Common myeloid progenitor, CD34-positive (primary cell): ENCODE results near the gene JAKMIP1.

ENCODE experiments used
- CTCF ChIA-PET: fragments of 350-600 bp; sonication (Branson Sonifier 250); formaldehyde crosslinking; loops from one replicate; lab custom pipeline; 2021; ENCODE audit warnings: antibody characterized with exemption; lab: Charles Lee
- POLR2A ChIA-PET: fragments of 350-600 bp; sonication (Branson Sonifier 250); formaldehyde crosslinking; loops from one replicate; lab custom pipeline; 2021; ENCODE audit warnings: antibody characterized with exemption; lab: Charles Lee
- DNase-seq, 3 donors: peaks; one replicate each; pipeline versions ENCODE4 v3.0.0 to v3.0.0-alpha.2; 2013
- H3K27ac ChIP-seq, 2 experiments: 1 replicate in 1 of 2; 2 replicates in 1 of 2; pipeline ENCODE4 v1.7.0; 2013; ENCODE audit warnings: inconsistent platforms in 2 of 2, low read length in 2 of 2, mild to moderate bottlenecking in 2 of 2, low read depth in 1 of 2, moderate library complexity in 1 of 2; ENCODE audit not compliant: severe bottlenecking in 2 of 2, insufficient read depth in 1 of 2, poor library complexity in 1 of 2
- H3K27me3 ChIP-seq, 5 experiments: replicated peaks in 2 of 5; 1 replicate in 3 of 5; 2 replicates in 2 of 5; pipeline versions ENCODE4 v1.6.1 to v1.7.0; 2013; ENCODE audit warnings: low read length in 4 of 5, mild to moderate bottlenecking in 2 of 5, moderate library complexity in 2 of 5, inconsistent platforms in 1 of 5; ENCODE audit not compliant: insufficient read depth in 5 of 5, control insufficient read depth in 4 of 5
- H3K36me3 ChIP-seq, 4 experiments: 1 replicate in 2 of 4; 2 replicates in 2 of 4; pipeline versions ENCODE4 v1.6.1 to v1.7.0; 2013; ENCODE audit warnings: low read length in 3 of 4, control low read depth in 1 of 4, mild to moderate bottlenecking in 1 of 4; ENCODE audit not compliant: control insufficient read depth in 4 of 4, insufficient read depth in 4 of 4
- H3K4me1 ChIP-seq, 4 experiments: 1 replicate in 3 of 4; 2 replicates in 1 of 4; pipeline versions ENCODE4 v1.6.1 to v1.7.1; 2013; ENCODE audit warnings: low read length in 3 of 4, mild to moderate bottlenecking in 3 of 4, control low read depth in 1 of 4, inconsistent platforms in 1 of 4, moderate library complexity in 1 of 4; ENCODE audit not compliant: control insufficient read depth in 4 of 4, insufficient read depth in 4 of 4; ENCODE audit errors: control extremely low read depth in 1 of 4
- H3K4me3 ChIP-seq, 7 experiments: 1 replicate in 4 of 7; 2 replicates in 3 of 7; pipeline versions ENCODE4 v1.5.1 to v1.7.0; 2013; ENCODE audit warnings: mild to moderate bottlenecking in 7 of 7, low read length in 6 of 7, moderate library complexity in 6 of 7, inconsistent platforms in 2 of 7, low read depth in 2 of 7, control low read depth in 1 of 7; ENCODE audit not compliant: insufficient read depth in 4 of 7, control insufficient read depth in 1 of 7; ENCODE audit errors: extremely low read depth in 1 of 7
- H3K9me3 ChIP-seq, 5 experiments: 1 replicate in 4 of 5; 2 replicates in 1 of 5; pipeline versions ENCODE4 v1.6.1 to v1.7.1; 2013; ENCODE audit warnings: low read length in 4 of 5, mild to moderate bottlenecking in 2 of 5, inconsistent platforms in 1 of 5, low read depth in 1 of 5, moderate library complexity in 1 of 5; ENCODE audit not compliant: control insufficient read depth in 4 of 5, insufficient read depth in 2 of 5; ENCODE audit errors: control extremely low read depth in 1 of 5
- WGBS: methylation state at CpG from one replicate; pipeline ENCODE4 v1.1.5; 2013; ENCODE audit not compliant: insufficient coverage; 5-methylcytosine and 5-hydroxymethylcytosine counted together

Gene JAKMIP1

GRCh38 chr4:6019316-6020263, 180.8 kb downstream of the JAKMIP1 start:
- Histone ChIP-seq H3K9me3 (no peaks in the 10 kb centered on the region), H3K4me3 (no peak overlapping the region), H3K36me3 (no peaks in the 10 kb centered on the region), H3K27ac (no peak overlapping the region), H3K27me3 (peaks cover 0 to 3% (median 0%) of the 10 kb centered on the region in 5 experiments), H3K4me1 (no peaks in the 10 kb centered on the region)
- 37% methylated on average over 17 of the region's 22 CpGs for WGBS
- POLR2A ChIA-PET = no interaction called here
- peak; percentile 48 to 66 (median 60) for DNase-seq
- CTCF ChIA-PET = interaction anchor here (0.9 to 3.2 kb wide), 9 partner anchors 8 to 49 kb away, joined by 3 to 37 read pairs (median 9); no protein-coding TSS in a partner anchor

DNA sequence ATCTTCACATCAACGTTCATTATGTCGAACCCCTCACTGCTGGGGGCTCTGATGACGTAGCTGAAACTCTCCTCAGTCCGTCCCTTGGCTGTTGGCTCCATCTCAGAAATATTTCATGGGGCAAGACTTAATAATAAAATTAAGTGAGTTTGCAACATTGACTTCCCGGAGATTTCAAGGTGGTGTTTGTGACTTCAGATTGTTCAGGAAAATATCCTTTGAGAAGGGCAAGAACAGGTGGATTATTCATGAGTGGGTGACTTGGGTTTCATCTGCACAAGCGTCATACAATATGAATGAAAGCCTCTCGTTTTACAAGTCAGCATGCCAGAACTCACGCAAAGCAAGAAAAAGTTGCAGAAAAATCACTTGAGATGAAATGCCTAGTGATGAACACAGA, 182.0 kb downstream of the JAKMIP1 start, which contains the start of gene C4orf50:
Gene C4orf50, minus strand, starts transcription at position 101 of the 400 bp plus-strand sequence.
- DNase-seq = no peak
- WGBS = 93% methylated on average over 6 of the region's 8 CpGs
- Histone ChIP-seq H3K4me3 (no peak within 1 kb of the TSS), H3K9me3 (no peaks in the 10 kb centered on the region), H3K4me1 (no peaks in the 10 kb centered on the region), H3K27ac (no peak within 1 kb of the TSS), H3K36me3 (no peaks in the 10 kb centered on the region), H3K27me3 (peaks cover 0 to 3% (median 0%) of the 10 kb centered on the region in 5 experiments)
- CTCF ChIA-PET = interaction anchor here (1.0 to 3.2 kb wide), 5 partner anchors 13 to 198 kb away, joined by 3 to 37 read pairs (median 3); no protein-coding TSS in a partner anchor
- POLR2A ChIA-PET = no interaction called here

DNA sequence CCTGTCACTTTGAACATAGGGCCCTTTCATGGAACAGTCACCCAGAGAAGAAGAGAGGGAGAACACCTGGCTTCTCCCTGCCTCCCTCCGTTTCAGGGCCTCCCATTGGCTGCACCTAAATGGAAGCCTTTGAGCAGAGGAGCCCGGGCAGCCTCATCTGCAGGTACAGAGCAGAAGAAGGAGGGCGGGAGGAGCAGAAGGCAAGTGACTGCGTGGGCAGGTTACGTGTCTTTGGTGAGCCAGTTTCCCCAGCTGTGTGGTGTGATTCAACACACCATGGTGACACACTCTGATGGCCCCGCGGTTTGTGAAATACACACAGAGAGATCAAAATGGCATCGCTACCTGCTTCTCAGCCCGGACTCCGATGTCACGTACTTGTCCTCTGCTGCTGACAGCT, 182.5 kb downstream of the JAKMIP1 start:
- POLR2A ChIA-PET = no interaction called here
- no peak overlapping the region for H3K4me3 ChIP-seq
- CTCF ChIA-PET = interaction anchor here (1.0 to 3.2 kb wide), 4 partner anchors 13 to 197 kb away, joined by 3 to 37 read pairs (median 4); no protein-coding TSS in a partner anchor
- no peak for DNase-seq
- H3K4me1 ChIP-seq = peaks cover 0 to 3% (median under 1%) of the 10 kb centered on the region in 4 experiments
- no peaks in the 10 kb centered on the region for H3K36me3 ChIP-seq
- peaks cover 0 to 3% (median 0%) of the 10 kb centered on the region in 5 experiments for H3K27me3 ChIP-seq
- no peaks in the 10 kb centered on the region for H3K9me3 ChIP-seq
- H3K27ac ChIP-seq = no peak overlapping the region
- 89% methylated on average over 11 of the region's 11 CpGs for WGBS

DNA sequence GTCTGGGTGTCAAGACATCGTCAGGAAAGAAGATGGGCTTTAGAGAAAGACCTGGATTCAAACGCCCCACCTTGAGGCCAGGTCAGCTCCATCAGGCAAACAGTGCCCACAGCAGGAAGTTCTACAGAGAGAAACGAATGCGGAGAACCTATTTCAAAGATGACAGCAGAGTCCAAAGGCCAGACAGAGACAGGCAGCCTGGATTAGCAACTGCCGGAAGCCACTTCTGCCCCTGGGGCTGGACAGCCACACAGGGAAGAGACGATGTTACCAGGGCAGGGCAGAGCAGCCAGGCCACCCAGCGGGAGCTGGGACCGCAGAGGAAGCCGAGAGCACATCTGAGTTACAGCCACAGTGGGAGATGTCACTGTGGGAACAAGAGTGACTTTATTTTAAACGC, 183.3 kb downstream of the JAKMIP1 start:
- Histone ChIP-seq H3K36me3 (no peaks in the 10 kb centered on the region), H3K4me1 (peaks cover 2 to 11% (median 8%) of the 10 kb centered on the region in 4 experiments), H3K9me3 (no peaks in the 10 kb centered on the region), H3K27me3 (peaks cover 0 to 3% (median 0%) of the 10 kb centered on the region in 5 experiments), H3K27ac (no peak overlapping the region), H3K4me3 (no peak overlapping the region)
- WGBS = 85% methylated on average over 10 of the region's 10 CpGs
- POLR2A ChIA-PET = no interaction called here
- CTCF ChIA-PET = no interaction called here
- DNase-seq = no peak

GRCh38 chr4:6013564-6013963, 186.8 kb downstream of the JAKMIP1 start:
- Histone ChIP-seq H3K36me3 (no peaks in the 10 kb centered on the region), H3K27ac (no peak overlapping the region), H3K27me3 (peaks cover 0 to 14% (median 3%) of the 10 kb centered on the region in 5 experiments), H3K4me3 (no peak overlapping the region), H3K4me1 (peaks cover 5 to 23% (median 19%) of the 10 kb centered on the region in 4 experiments), H3K9me3 (no peaks in the 10 kb centered on the region)
- DNase-seq = no peak
- WGBS = 98% methylated on average over 12 of the region's 12 CpGs
- CTCF ChIA-PET = interaction anchor here (1.0 to 6.2 kb wide), 3 partner anchors 15 to 75 kb away, joined by 3 to 59 read pairs (median 3); no protein-coding TSS in a partner anchor
- POLR2A ChIA-PET = no interaction called here

DNA sequence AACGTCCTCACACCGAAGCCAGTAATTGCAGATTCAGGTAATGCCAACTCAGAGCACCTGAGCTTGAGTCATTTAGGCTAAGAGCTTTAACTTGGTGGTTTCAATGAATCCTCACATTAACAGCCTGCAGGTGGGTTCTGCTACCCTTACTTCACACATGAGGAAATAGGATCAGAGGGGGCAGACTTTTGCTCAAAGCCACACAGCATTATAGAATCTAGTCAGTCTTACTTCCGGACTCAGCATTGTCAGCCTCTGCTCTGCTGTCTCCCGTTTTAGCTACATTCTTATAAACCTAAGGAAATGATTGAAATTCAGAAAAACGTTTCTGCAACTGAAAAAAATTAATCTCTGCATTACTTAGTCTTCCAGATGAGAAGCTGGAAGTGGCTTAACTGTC, 188.1 kb downstream of the JAKMIP1 start:
- Histone ChIP-seq H3K4me3 (peak overlapping the region in 2 of 7 experiments; percentile 44 to 49), H3K36me3 (no peaks in the 10 kb centered on the region), H3K27me3 (peaks cover 0 to 27% (median 6%) of the 10 kb centered on the region in 5 experiments), H3K27ac (no peak overlapping the region), H3K4me1 (peaks cover 5 to 28% (median 22%) of the 10 kb centered on the region in 4 experiments), H3K9me3 (no peaks in the 10 kb centered on the region)
- DNase-seq = peak in 2 of 3 donors; percentile 17 to 40
- 66% methylated on average over 4 of the region's 5 CpGs for WGBS
- POLR2A ChIA-PET = no interaction called here
- CTCF ChIA-PET = interaction anchor here (0.9 to 6.2 kb wide), 7 partner anchors 8 to 60 kb away, joined by 3 to 59 read pairs (median 5); no protein-coding TSS in a partner anchor
